Muscle of leg (tissue), 11 donors: ENCODE results near the gene CDCA5. TPM values are rescaled to one million over a fixed set of nuclear protein-coding genes. Genes with fewer than 3 reads are reported as not detected.
A peak's percentile ranks its signal among the peaks of the same experiment; 100 is the strongest.

Experiments used
- DNase-seq: peaks from one replicate; pipeline ENCODE4 v3.0.0; 2013
- H3K27ac ChIP-seq: one replicate; pipeline ENCODE4 v1.5.1; 2013; ENCODE audit warnings: mild to moderate bottlenecking, low read length, control low read depth
- H3K27me3 ChIP-seq: one replicate; pipeline ENCODE4 v1.6.1; 2013; ENCODE audit warnings: low read length; ENCODE audit not compliant: control insufficient read depth, insufficient read depth
- H3K36me3 ChIP-seq: one replicate; pipeline ENCODE4 v1.6.1; 2013; ENCODE audit warnings: low read length; ENCODE audit not compliant: control insufficient read depth, insufficient read depth
- H3K4me1 ChIP-seq: one replicate; pipeline ENCODE4 v1.6.1; 2013; ENCODE audit warnings: low read length; ENCODE audit not compliant: control insufficient read depth, insufficient read depth
- H3K4me3 ChIP-seq: one replicate; pipeline ENCODE4 v1.5.1; 2013; ENCODE audit warnings: low read length, control low read depth
- H3K9me3 ChIP-seq: replicated peaks from 2 replicates; pipeline ENCODE4 v1.6.1; 2013; ENCODE audit warnings: low read depth, low read length; ENCODE audit not compliant: control insufficient read depth
- WGBS: methylation state at CpG from one replicate; pipeline ENCODE4 v1.1.5; 2013; ENCODE audit warnings: missing lambda C conversion rate; ENCODE audit not compliant: insufficient coverage; 5-methylcytosine and 5-hydroxymethylcytosine counted together
- polyA plus RNA-seq, 8 donors: library from polyadenylated mRNA; unstranded; fragments of 120-200 nt; gene quantifications; one replicate each; pipeline versions ENCODE4 v1.2.1 to v1.2.3, GENCODE V29; 2013; ENCODE audit warnings: inconsistent platforms in 1 of 8, low replicate concordance in 1 of 8; ENCODE audit not compliant: insufficient read length in 8 of 8, insufficient read depth in 1 of 8
- total RNA-seq: library from RNA; stranded (reverse); fragments of 120-200 nt; gene quantifications from one replicate; pipeline ENCODE4 v1.2.4, GENCODE V29; 2013

Gene CDCA5
- total and polyA plus RNA-seq, 9 donors: 6.6 to 17.0 (median 14.3) TPM

- DNase-seq: no peak
- H3K9me3 ChIP-seq: no peaks in the 10 kb centered on the region
- peaks cover 16% of the 10 kb centered on the region for H3K4me1 ChIP-seq
- H3K36me3 ChIP-seq: peaks cover 48% of the 10 kb centered on the region
- no peaks in the 10 kb centered on the region for H3K27me3 ChIP-seq
- WGBS: 90% methylated on average over 12 of the region's 15 CpGs
- no peak overlapping the region for H3K4me3 ChIP-seq
- no peak overlapping the region for H3K27ac ChIP-seq
These were observed 4.0 kb upstream of the CDCA5 start for GRCh38 chr11:65087827-65088226.

GRCh38 chr11:65087216-65087615 lies 3.4 kb upstream of the CDCA5 start:
- no peaks in the 10 kb centered on the region for H3K27me3 ChIP-seq
- 89% methylated on average over 11 of the region's 11 CpGs for WGBS
- no peaks in the 10 kb centered on the region for H3K9me3 ChIP-seq
- no peak overlapping the region for H3K4me3 ChIP-seq
- peaks cover 16% of the 10 kb centered on the region for H3K4me1 ChIP-seq
- H3K36me3 ChIP-seq: peaks cover 48% of the 10 kb centered on the region
- DNase-seq: no peak
- no peak overlapping the region for H3K27ac ChIP-seq

- H3K27ac ChIP-seq: no peak overlapping the region
- H3K4me3 ChIP-seq: no peak overlapping the region
- no peaks in the 10 kb centered on the region for H3K27me3 ChIP-seq
- DNase-seq: no peak
- H3K36me3 ChIP-seq: peaks cover 48% of the 10 kb centered on the region
- 80% methylated on average over 5 of the region's 9 CpGs for WGBS
- H3K9me3 ChIP-seq: no peaks in the 10 kb centered on the region
- peaks cover 16% of the 10 kb centered on the region for H3K4me1 ChIP-seq
These were observed 3.0 kb upstream of the CDCA5 start for GRCh38 chr11:65086809-65087208.

- H3K27ac ChIP-seq: no peak overlapping the region
- DNase-seq: no peak
- 94% methylated on average over 4 of the region's 4 CpGs for WGBS
- H3K36me3 ChIP-seq: peaks cover 53% of the 10 kb centered on the region
- H3K4me3 ChIP-seq: no peak overlapping the region
- H3K27me3 ChIP-seq: no peaks in the 10 kb centered on the region
- H3K9me3 ChIP-seq: no peaks in the 10 kb centered on the region
- peaks cover 16% of the 10 kb centered on the region for H3K4me1 ChIP-seq
These were observed 1.6 kb upstream of the CDCA5 start for GRCh38 chr11:65085446-65085845.

GRCh38 chr11:65084598-65085375 lies 947 bp upstream of the CDCA5 start:
- H3K4me1 ChIP-seq: peaks cover 16% of the 10 kb centered on the region
- no peaks in the 10 kb centered on the region for H3K27me3 ChIP-seq
- peak overlapping the region; percentile 98 for H3K27ac ChIP-seq
- DNase-seq: no peak
- no peaks in the 10 kb centered on the region for H3K9me3 ChIP-seq
- 49% methylated on average over 14 of the region's 23 CpGs for WGBS
- H3K4me3 ChIP-seq: peak overlapping the region; percentile 73
- peaks cover 58% of the 10 kb centered on the region for H3K36me3 ChIP-seq

GRCh38 chr11:65083134-65083833 lies 556 bp downstream of the CDCA5 start:
- Histone ChIP-seq H3K36me3 (peaks cover 57% of the 10 kb centered on the region), H3K4me3 (peak overlapping the region; percentile 73), H3K9me3 (no peaks in the 10 kb centered on the region), H3K27me3 (no peaks in the 10 kb centered on the region), H3K4me1 (peaks cover 16% of the 10 kb centered on the region), H3K27ac (peak overlapping the region; percentile 48)
- DNase-seq: no peak
- 0% methylated on average over 9 of the region's 13 CpGs for WGBS

- Histone ChIP-seq H3K4me3 (no peak overlapping the region), H3K4me1 (peaks cover 7% of the 10 kb centered on the region), H3K36me3 (peaks cover 29% of the 10 kb centered on the region), H3K27ac (no peak overlapping the region), H3K27me3 (no peaks in the 10 kb centered on the region), H3K9me3 (no peaks in the 10 kb centered on the region)
- 100% methylated on average over 1 of the region's 9 CpGs for WGBS
- no peak for DNase-seq
These were observed 5.0 kb downstream of the CDCA5 start for GRCh38 chr11:65078786-65079342.

GRCh38 chr11:65078151-65078550 lies 5.7 kb downstream of the CDCA5 start:
- WGBS: 86% methylated on average over 1 of the region's 3 CpGs
- Histone ChIP-seq H3K27me3 (no peaks in the 10 kb centered on the region), H3K27ac (no peak overlapping the region), H3K4me1 (peaks cover 2% of the 10 kb centered on the region), H3K4me3 (no peak overlapping the region), H3K36me3 (peaks cover 29% of the 10 kb centered on the region), H3K9me3 (no peaks in the 10 kb centered on the region)
- no peak for DNase-seq

GRCh38 chr11:65077451-65077850 lies 6.4 kb downstream of the CDCA5 start:
- WGBS: 65% methylated on average over 2 of the region's 4 CpGs
- no peaks in the 10 kb centered on the region for H3K9me3 ChIP-seq
- H3K36me3 ChIP-seq: peaks cover 29% of the 10 kb centered on the region
- no peak overlapping the region for H3K4me3 ChIP-seq
- H3K27me3 ChIP-seq: no peaks in the 10 kb centered on the region
- no peak for DNase-seq
- no peaks in the 10 kb centered on the region for H3K4me1 ChIP-seq
- H3K27ac ChIP-seq: no peak overlapping the region

- DNase-seq: no peak
- WGBS: no CpG with 5 or more reads among the region's 1 CpG
- Histone ChIP-seq H3K36me3 (peaks cover 6% of the 10 kb centered on the region), H3K4me3 (no peak overlapping the region), H3K27me3 (no peaks in the 10 kb centered on the region), H3K9me3 (no peaks in the 10 kb centered on the region), H3K4me1 (no peaks in the 10 kb centered on the region), H3K27ac (no peak overlapping the region)
These were observed 11.2 kb downstream of the CDCA5 start for GRCh38 chr11:65072631-65072966.
